Sigmoid colon (tissue), 4 donors: ENCODE measurements around the gene TRPM1.

ENCODE experiments used
- CTCF ChIP-seq, 4 experiments: fragments of 450-650 bp in 3 of 4; fragments of 200-600 bp in 1 of 4; IDR thresholded peaks; one replicate each; pipeline ENCODE4 v1.5.1; 2016 to 2019; ENCODE audit warnings: antibody characterized with exemption in 4 of 4, mild to moderate bottlenecking in 3 of 4, moderate library complexity in 2 of 4
- POLR2A ChIP-seq, 2 donors: fragments of 450-650 bp; IDR thresholded peaks; one replicate each; pipeline ENCODE4 v1.6.1; 2016; ENCODE audit warnings: antibody characterized with exemption in 2 of 2, mild to moderate bottlenecking in 2 of 2, moderate library complexity in 2 of 2
- POLR2AphosphoS5 ChIP-seq, 4 donors: sonication (generic); formaldehyde crosslinking; IDR thresholded peaks; one replicate each; pipeline ENCODE4 v1.6.1; 2017; ENCODE audit warnings: antibody characterized with exemption in 4 of 4

GRCh38 chr15:31135523-31135922, 34.0 kb upstream of the TRPM1 start:
- TF ChIP-seq CTCF (IDR thresholded peaks at IDR 0.05) (no peak), POLR2A (IDR thresholded peaks at IDR 0.05) (no peak), POLR2AphosphoS5 (IDR thresholded peaks at IDR 0.05) (no peak)
